GM10266 (cell line): ENCODE measurements around the gene CALML5.

Experiments
- DNase-seq: peaks from one replicate; pipeline ENCODE4 v3.0.0; 2012; ENCODE audit errors: extremely low spot score
- CTCF ChIP-seq: IDR thresholded peaks from 2 replicates; pipeline ENCODE4 v1.5.1; 2012; ENCODE audit warnings: mild to moderate bottlenecking, low read depth; ENCODE audit not compliant: control insufficient read depth, insufficient read depth; ENCODE audit errors: missing control alignments

CALML5 gene

DNA sequence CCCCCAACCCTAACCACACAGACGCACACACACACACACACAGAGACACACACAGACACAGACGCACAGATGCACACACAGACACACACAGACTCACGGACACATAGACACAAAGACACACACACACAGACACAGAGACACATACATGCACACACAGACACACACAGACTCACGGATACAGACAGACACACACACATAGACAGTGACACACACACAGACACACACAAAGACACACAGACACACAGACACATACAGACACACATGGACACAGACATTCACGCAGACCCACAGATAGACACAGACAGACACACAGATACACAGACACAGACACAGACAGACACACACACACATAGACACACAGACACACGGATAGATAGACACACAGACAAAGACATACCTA is 2.1 kb downstream of the CALML5 start:
- no peak for DNase-seq

GRCh38 chr10:5496261-5497250 is 2.8 kb downstream of the CALML5 start:
- no peak for DNase-seq

More for the DNA sequence above, 2.1 kb downstream of the CALML5 start:
- no peak for TF ChIP-seq CTCF

GRCh38 chr10:5494611-5495010 is 4.8 kb downstream of the CALML5 start:
- no peak for TF ChIP-seq CTCF
- no peak for DNase-seq

More at GRCh38 chr10:5496261-5497250, 2.8 kb downstream of the CALML5 start:
- TF ChIP-seq CTCF = no peak

DNA sequence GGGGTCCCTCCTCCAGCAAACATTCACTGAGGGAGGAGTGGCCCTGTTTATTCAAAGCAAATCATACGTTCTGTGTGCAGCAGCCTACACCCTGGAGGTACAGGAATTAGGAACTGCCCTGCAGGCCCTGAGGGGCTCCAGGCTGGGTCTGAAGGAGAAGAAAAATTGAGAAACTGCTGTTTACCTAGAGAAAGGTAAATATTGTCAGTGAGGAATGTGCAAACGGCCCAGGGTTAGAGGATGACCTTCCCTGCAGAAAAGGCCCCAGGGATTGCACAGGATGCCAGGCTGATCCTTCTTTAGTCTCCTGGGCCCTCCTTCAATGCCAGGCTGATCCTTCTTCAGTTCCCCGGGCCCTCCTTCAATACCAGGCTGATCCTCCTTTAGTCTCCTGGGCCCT is 5.7 kb downstream of the CALML5 start:
- TF ChIP-seq CTCF = no peak
- no peak for DNase-seq

DNA sequence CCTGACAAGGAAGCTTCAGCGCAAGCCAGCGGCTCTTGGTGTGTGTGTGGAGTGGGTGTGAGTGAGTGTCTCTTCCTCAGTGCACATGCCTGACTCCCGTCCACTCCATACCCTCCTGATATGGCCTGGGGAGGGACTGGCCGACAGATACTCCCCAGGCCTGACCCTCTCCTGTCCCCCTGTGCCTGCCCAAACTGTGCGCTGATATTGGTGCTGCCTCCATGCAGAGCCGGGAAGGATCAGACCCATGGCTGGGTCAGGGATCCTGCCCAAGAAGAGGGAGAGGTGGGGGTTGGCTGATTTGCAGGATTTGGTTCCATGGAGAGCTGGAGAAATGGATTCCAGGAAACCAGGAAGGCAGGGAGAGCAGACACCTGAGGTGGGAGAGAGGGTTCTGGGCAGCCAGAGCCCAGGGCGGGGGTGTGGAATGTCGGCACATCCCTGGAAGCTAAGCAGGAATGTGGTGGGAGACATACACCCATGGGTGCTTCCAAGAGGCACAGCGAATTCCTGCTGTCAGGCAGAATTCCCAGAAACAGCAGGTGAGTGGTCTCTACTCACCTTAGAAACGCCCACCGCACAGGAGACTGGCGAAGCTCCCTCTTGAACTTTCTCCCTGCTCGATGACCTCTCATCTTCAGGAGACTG is 6.3 kb downstream of the CALML5 start:
- no peak for TF ChIP-seq CTCF
- DNase-seq = no peak

- no peak for DNase-seq
- no peak for TF ChIP-seq CTCF
These were observed 7.0 kb downstream of the CALML5 start for GRCh38 chr10:5492322-5492855.
